ENCODE results near the gene SLC25A21.
A peak's percentile ranks its signal among the peaks of the same experiment; 100 is the strongest.
"Not testable (repeated sequence)": the region's sequence is repeated elsewhere in the genome, so short reads cannot be mapped to it uniquely, and the experiment has no call there.

SLC25A21 gene

GRCh38 chr14:37172024-37172869 lies at the start of gene SLC25A21:
TSS of gene SLC25A21 (minus strand) at chr14:37172606.
- peak; percentile 85 for DNase-seq (ENCODE audit: low spot score)

GRCh38 chr14:37221073-37221472 lies 48.7 kb upstream of the SLC25A21 start:
- no peak for DNase-seq (ENCODE audit: low spot score)

GRCh38 chr14:37215345-37215744 lies 42.9 kb upstream of the SLC25A21 start:
- no peak for DNase-seq (ENCODE audit: low spot score)

GRCh38 chr14:37213016-37213415 lies 40.6 kb upstream of the SLC25A21 start:
- no peak for DNase-seq (ENCODE audit: low spot score)

GRCh38 chr14:37210448-37210847 lies 38.0 kb upstream of the SLC25A21 start:
- DNase-seq (ENCODE audit: low spot score) = no peak

- DNase-seq (ENCODE audit: low spot score) = not testable (repeated sequence)
Observed at GRCh38 chr14:37209617-37210016, 37.2 kb upstream of the SLC25A21 start.

- not testable (repeated sequence) for DNase-seq (ENCODE audit: low spot score)
Observed at GRCh38 chr14:37205623-37206605, 33.5 kb upstream of the SLC25A21 start.

- no peak for DNase-seq (ENCODE audit: low spot score)
Observed at GRCh38 chr14:37203423-37203822, 31.0 kb upstream of the SLC25A21 start.

GRCh38 chr14:37202812-37203211 lies 30.4 kb upstream of the SLC25A21 start:
- no peak for DNase-seq (ENCODE audit: low spot score)

- no peak for DNase-seq (ENCODE audit: low spot score)
Observed at GRCh38 chr14:37202265-37202664, 29.9 kb upstream of the SLC25A21 start.

GRCh38 chr14:37201724-37202123 lies 29.3 kb upstream of the SLC25A21 start:
- no peak for DNase-seq (ENCODE audit: low spot score)

GRCh38 chr14:37198907-37199306 lies 26.5 kb upstream of the SLC25A21 start:
- no peak for DNase-seq (ENCODE audit: low spot score)

GRCh38 chr14:37198273-37198598 lies 25.8 kb upstream of the SLC25A21 start:
- DNase-seq (ENCODE audit: low spot score) = no peak

- DNase-seq (ENCODE audit: low spot score) = peak; percentile 96
Observed at GRCh38 chr14:37197421-37198272, 25.2 kb upstream of the SLC25A21 start, which contains the start of gene MIPOL1. TSS of gene MIPOL1 (plus strand) at chr14:37197937. CDS start at chr14:37247889, 49,952 bp downstream.

GRCh38 chr14:37196604-37197420 lies 24.4 kb upstream of the SLC25A21 start:
- no peak for DNase-seq (ENCODE audit: low spot score)

GRCh38 chr14:37195327-37195726 lies 22.9 kb upstream of the SLC25A21 start:
- DNase-seq (ENCODE audit: low spot score) = peak; percentile 46

GRCh38 chr14:37194698-37195097 lies 22.3 kb upstream of the SLC25A21 start:
- DNase-seq (ENCODE audit: low spot score) = no peak

GRCh38 chr14:37189733-37190132 lies 17.3 kb upstream of the SLC25A21 start:
- DNase-seq (ENCODE audit: low spot score) = not testable (repeated sequence)

- DNase-seq (ENCODE audit: low spot score) = not testable (repeated sequence)
Observed at GRCh38 chr14:37187840-37188577, 15.6 kb upstream of the SLC25A21 start.

GRCh38 chr14:37187294-37187693 lies 14.9 kb upstream of the SLC25A21 start:
- no peak for DNase-seq (ENCODE audit: low spot score)
